Neural progenitor cell (in vitro differentiated cells): ENCODE results near the gene CSRNP3. TPM values are rescaled to one million over a fixed set of nuclear protein-coding genes. Genes with fewer than 3 reads are reported as not detected.

Source experiments
- DNase-seq: peaks from one replicate; pipeline ENCODE4 v3.0.0-alpha.2; 2016; ENCODE audit warnings: low spot score
- H2AFZ ChIP-seq: fragments of 200-600 bp; sonication (generic); replicated peaks from 2 replicates; pipeline ENCODE4 v1.6.1; 2016; ENCODE audit warnings: antibody characterized with exemption
- H3F3A ChIP-seq: fragments of 200-600 bp; sonication (generic); 2 replicates; pipeline ENCODE4 v1.6.1; 2016; ENCODE audit warnings: antibody characterized with exemption, low read depth
- H3K27ac ChIP-seq: fragments of 200-600 bp; sonication (generic); 2 replicates; pipeline ENCODE4 v1.5.1; 2016; ENCODE audit warnings: mild to moderate bottlenecking
- H3K27me3 ChIP-seq: fragments of 200-600 bp; sonication (generic); 2 replicates; pipeline ENCODE4 v1.6.1; 2016; ENCODE audit warnings: mild to moderate bottlenecking, moderate library complexity
- H3K36me3 ChIP-seq: fragments of 200-600 bp; sonication (generic); 2 replicates; pipeline ENCODE4 v1.5.1; 2016
- H3K4me1 ChIP-seq: fragments of 200-600 bp; sonication (generic); 2 replicates; pipeline ENCODE4 v1.6.1; 2016; ENCODE audit warnings: mixed run types
- H3K4me2 ChIP-seq: fragments of 200-600 bp; sonication (generic); 2 replicates; pipeline ENCODE4 v1.6.1; 2016
- H3K4me3 ChIP-seq: fragments of 200-600 bp; sonication (generic); 2 replicates; pipeline ENCODE4 v1.5.1; 2016
- H3K79me2 ChIP-seq: fragments of 200-600 bp; sonication (generic); 2 replicates; pipeline ENCODE4 v1.6.1; 2016; ENCODE audit warnings: low read depth
- H3K9ac ChIP-seq: fragments of 200-600 bp; sonication (generic); 2 replicates; pipeline ENCODE4 v1.6.1; 2016
- H3K9me3 ChIP-seq: fragments of 200-600 bp; sonication (generic); 2 replicates; pipeline ENCODE4 v1.5.1; 2016; ENCODE audit warnings: low read depth
- H4K20me1 ChIP-seq: fragments of 200-600 bp; sonication (generic); 2 replicates; pipeline ENCODE4 v1.6.1; 2016; ENCODE audit warnings: low read depth
- H3K27ac Mint-ChIP-seq: 3 replicates; pipeline ENCODE4 v1.8.0; 2021; ENCODE audit warnings: mixed read lengths
- H3K27me3 Mint-ChIP-seq: 2 replicates; pipeline ENCODE4 v1.8.0; 2022; ENCODE audit warnings: low read depth, mild to moderate bottlenecking, inconsistent platforms, moderate library complexity, mixed read lengths; ENCODE audit not compliant: insufficient read depth
- H3K36me3 Mint-ChIP-seq: 3 replicates; pipeline ENCODE4 v1.8.0; 2021; ENCODE audit warnings: mixed read lengths
- H3K4me1 Mint-ChIP-seq: 3 replicates; pipeline ENCODE4 v1.8.0; 2021; ENCODE audit warnings: mixed read lengths
- H3K4me3 Mint-ChIP-seq: 3 replicates; pipeline ENCODE4 v1.8.0; 2021; ENCODE audit warnings: mild to moderate bottlenecking, moderate library complexity, mixed read lengths
- H3K9me3 Mint-ChIP-seq: 3 replicates; pipeline ENCODE4 v1.8.0; 2020; ENCODE audit warnings: mixed read lengths
- CTCF ChIP-seq: fragments of 200-600 bp; sonication (generic); IDR thresholded peaks from 2 replicates; pipeline ENCODE4 v1.5.1; 2017; ENCODE audit warnings: antibody characterized with exemption, mild to moderate bottlenecking
- EZH2 ChIP-seq: fragments of 200-600 bp; sonication (generic); IDR thresholded peaks from 2 replicates; pipeline ENCODE4 v1.6.1; 2017; ENCODE audit warnings: antibody characterized with exemption, mild to moderate bottlenecking, moderate library complexity
- EZH2phosphoT487 ChIP-seq: fragments of 200-600 bp; sonication (generic); IDR thresholded peaks from 2 replicates; pipeline ENCODE4 v1.6.1; 2017; ENCODE audit warnings: antibody characterized with exemption
- total RNA-seq: library from RNA; depleted of rRNA; stranded (reverse); fragments of >200 nt; gene quantifications from 2 replicates; pipeline ENCODE4 v1.2.3, GENCODE V29; 2015; ENCODE audit warnings: low replicate concordance

Gene CSRNP3
- total RNA-seq, 1 donor from 2014 or later, result 16.9 TPM

GRCh38 chr2:165475277-165476004 is 5.9 kb downstream of the CSRNP3 start:
- TF ChIP-seq EZH2phosphoT487, result no peak
- no peak for TF ChIP-seq EZH2
- TF ChIP-seq CTCF, result no peak
- no peaks in the 10 kb centered on the region for H3K27me3 ChIP-seq
- Mint-ChIP-seq H3K36me3 (peaks cover 22% of the 10 kb centered on the region), H3K27me3 (no peaks in the 10 kb centered on the region), H3K9me3 (peaks cover 15% of the 10 kb centered on the region), H3K27ac (peak overlapping the region; percentile 5), H3K4me3 (no peak overlapping the region), H3K4me1 (peaks cover 34% of the 10 kb centered on the region)
- no peak for DNase-seq
- no peak overlapping the region for H2AFZ ChIP-seq
- no peak overlapping the region for H3K9ac ChIP-seq
- H3F3A ChIP-seq, result peaks cover 5% of the 10 kb centered on the region
- no peak overlapping the region for H3K4me3 ChIP-seq
- peaks cover 25% of the 10 kb centered on the region for H4K20me1 ChIP-seq
- H3K9me3 ChIP-seq, result no peaks in the 10 kb centered on the region
- H3K4me2 ChIP-seq, result no peak overlapping the region
- no peaks in the 10 kb centered on the region for H3K36me3 ChIP-seq
- peaks cover 27% of the 10 kb centered on the region for H3K4me1 ChIP-seq
- H3K27ac ChIP-seq, result no peak overlapping the region
- peaks cover 78% of the 10 kb centered on the region for H3K79me2 ChIP-seq

- Histone ChIP-seq H4K20me1 (peaks cover 14% of the 10 kb centered on the region), H3K27me3 (no peaks in the 10 kb centered on the region), H3K4me2 (no peak overlapping the region), H3K4me3 (no peak overlapping the region), H3K9ac (no peak overlapping the region), H3K27ac (no peak overlapping the region), H3K4me1 (peaks cover 3% of the 10 kb centered on the region), H3K79me2 (peaks cover 41% of the 10 kb centered on the region), H3K9me3 (peaks cover 4% of the 10 kb centered on the region), H3F3A (no peaks in the 10 kb centered on the region), H2AFZ (no peak overlapping the region), H3K36me3 (peaks cover 8% of the 10 kb centered on the region)
- Mint-ChIP-seq H3K9me3 (peaks cover 44% of the 10 kb centered on the region), H3K36me3 (peaks cover 47% of the 10 kb centered on the region), H3K27me3 (no peaks in the 10 kb centered on the region), H3K27ac (no peak overlapping the region), H3K4me1 (peaks cover 9% of the 10 kb centered on the region), H3K4me3 (no peak overlapping the region)
- no peak for DNase-seq
- TF ChIP-seq EZH2, result no peak
- TF ChIP-seq CTCF, result no peak
- no peak for TF ChIP-seq EZH2phosphoT487
Observed at GRCh38 chr2:165479856-165480255, 10.4 kb downstream of the CSRNP3 start.

GRCh38 chr2:165494573-165494972 is 25.1 kb downstream of the CSRNP3 start:
- H3K4me3 Mint-ChIP-seq, result no peak overlapping the region
- peaks cover 46% of the 10 kb centered on the region for H3K36me3 Mint-ChIP-seq
- Histone ChIP-seq H3K9ac (no peak overlapping the region), H3K27ac (no peak overlapping the region), H3K9me3 (no peaks in the 10 kb centered on the region), H3K79me2 (no peaks in the 10 kb centered on the region), H3K4me3 (no peak overlapping the region), H2AFZ (no peak overlapping the region), H3F3A (no peaks in the 10 kb centered on the region), H4K20me1 (no peaks in the 10 kb centered on the region), H3K4me2 (no peak overlapping the region), H3K27me3 (no peaks in the 10 kb centered on the region), H3K4me1 (no peaks in the 10 kb centered on the region), H3K36me3 (peaks cover 5% of the 10 kb centered on the region)
- TF ChIP-seq CTCF (no peak), EZH2 (no peak), EZH2phosphoT487 (no peak)
- H3K27me3 Mint-ChIP-seq, result no peaks in the 10 kb centered on the region
- no peak for DNase-seq
- H3K9me3 Mint-ChIP-seq, result peaks cover 11% of the 10 kb centered on the region
- H3K27ac Mint-ChIP-seq, result no peak overlapping the region
- H3K4me1 Mint-ChIP-seq, result peaks cover 7% of the 10 kb centered on the region
